Naive thymus-derived CD4-positive, alpha-beta T cell (primary cell): ENCODE data around the gene SIRT2. TPM values are rescaled to one million over a fixed set of nuclear protein-coding genes. Genes with fewer than 3 reads are reported as not detected.
A peak's percentile ranks its signal among the peaks of the same experiment; 100 is the strongest.
"Not testable (repeated sequence)": the region's sequence is repeated elsewhere in the genome, so short reads cannot be mapped to it uniquely, and the experiment has no call there.

ENCODE experiments used
- ATAC-seq: fragments of 150-1000 bp; cut with Tn5 transposase; 2 replicates; pipeline ENCODE4 v1.10.0; 2021; ENCODE audit warnings: mild to moderate bottlenecking, moderate library complexity
- CTCF ChIA-PET: fragments of 350-600 bp; sonication (Branson Sonifier 250); formaldehyde crosslinking; loops from one replicate; lab custom pipeline; 2021; ENCODE audit warnings: antibody characterized with exemption; lab: Charles Lee
- POLR2A ChIA-PET: fragments of 350-600 bp; sonication (Branson Sonifier 250); formaldehyde crosslinking; loops from one replicate; lab custom pipeline; 2021; ENCODE audit warnings: antibody characterized with exemption, inconsistent platforms; lab: Charles Lee
- DNase-seq, 9 donors: peaks; one replicate each; pipeline versions ENCODE4 v3.0.0 to v3.0.0-alpha.2; 2020 to 2022; ENCODE audit warnings: mixed read lengths in 1 of 9
- H3K27ac ChIP-seq: one replicate; pipeline ENCODE4 v1.7.0; 2013; ENCODE audit warnings: mild to moderate bottlenecking, low read depth, low read length, moderate library complexity
- H3K27me3 ChIP-seq, 2 donors: one replicate each; pipeline ENCODE4 v1.7.0; 2013; ENCODE audit warnings: low read length in 2 of 2, mild to moderate bottlenecking in 2 of 2, moderate library complexity in 2 of 2; ENCODE audit not compliant: control insufficient read depth in 2 of 2, insufficient read depth in 2 of 2
- H3K36me3 ChIP-seq, 3 experiments: 1 replicate in 2 of 3; 2 replicates in 1 of 3; pipeline ENCODE4 v1.7.0; 2013; ENCODE audit warnings: low read length in 3 of 3, mild to moderate bottlenecking in 3 of 3, moderate library complexity in 1 of 3; ENCODE audit not compliant: insufficient read depth in 3 of 3, control insufficient read depth in 2 of 3
- H3K4me1 ChIP-seq, 2 donors: one replicate each; pipeline ENCODE4 v1.7.0; 2013; ENCODE audit warnings: low read length in 2 of 2, mild to moderate bottlenecking in 2 of 2, moderate library complexity in 1 of 2; ENCODE audit not compliant: control insufficient read depth in 2 of 2, insufficient read depth in 2 of 2
- H3K4me3 ChIP-seq: 2 replicates; pipeline ENCODE4 v1.7.0; 2013; ENCODE audit warnings: mild to moderate bottlenecking, low read length
- H3K9me3 ChIP-seq, 3 experiments: 1 replicate in 2 of 3; 2 replicates in 1 of 3; pipeline ENCODE4 v1.7.0; 2013; ENCODE audit warnings: low read length in 3 of 3; ENCODE audit not compliant: control insufficient read depth in 2 of 3
- H3K27ac Mint-ChIP-seq, 9 donors: one replicate each; pipeline ENCODE4 v1.8.0; 2020 to 2022; ENCODE audit warnings: mixed read lengths in 9 of 9, mild to moderate bottlenecking in 8 of 9, moderate library complexity in 5 of 9, inconsistent platforms in 2 of 9
- H3K27me3 Mint-ChIP-seq, 5 donors: one replicate each; pipeline ENCODE4 v1.8.0; 2021 to 2022; ENCODE audit warnings: mixed read lengths in 5 of 5, mild to moderate bottlenecking in 1 of 5
- H3K36me3 Mint-ChIP-seq, 5 donors: one replicate each; pipeline ENCODE4 v1.8.0; 2020 to 2022; ENCODE audit warnings: mixed read lengths in 5 of 5, mild to moderate bottlenecking in 3 of 5, inconsistent platforms in 1 of 5
- H3K4me1 Mint-ChIP-seq, 7 donors: one replicate each; pipeline ENCODE4 v1.8.0; 2020 to 2022; ENCODE audit warnings: mixed read lengths in 7 of 7, mild to moderate bottlenecking in 3 of 7, inconsistent platforms in 1 of 7
- H3K4me3 Mint-ChIP-seq, 10 donors: one replicate each; pipeline ENCODE4 v1.8.0; 2020 to 2022; ENCODE audit warnings: mild to moderate bottlenecking in 10 of 10, mixed read lengths in 10 of 10, moderate library complexity in 6 of 10, inconsistent platforms in 2 of 10
- H3K9me3 Mint-ChIP-seq, 11 donors: one replicate each; pipeline ENCODE4 v1.8.0; 2020 to 2022; ENCODE audit warnings: mixed read lengths in 11 of 11, mild to moderate bottlenecking in 4 of 11, inconsistent platforms in 1 of 11, moderate library complexity in 1 of 11
- intact Hi-C, 2 donors: fragments of 100-400 bp; cut with micrococcal nuclease; formaldehyde crosslinking; loops; one replicate each; pipeline ENCODE4 v1.15.1; 2023
- polyA plus RNA-seq, 2 donors: library from polyadenylated mRNA; unstranded; fragments of 300-500 nt; fragmentation: Illumina TruSeq; gene quantifications; one replicate each; pipeline ENCODE4 v1.2.3, GENCODE V29; 2021
- total RNA-seq, 6 experiments: library from RNA in 5 of 6; stranded (reverse) in 5 of 6; gene quantifications; 1 replicate in 5 of 6; 2 replicates in 1 of 6; pipeline ENCODE4 v1.2.3 and lab custom pipeline; 2021 to 2026

The SIRT2 gene
- total and polyA plus RNA-seq, 7 experiments from 2014 or later: 30.7 to 78.5 (median 47.5) TPM

DNA sequence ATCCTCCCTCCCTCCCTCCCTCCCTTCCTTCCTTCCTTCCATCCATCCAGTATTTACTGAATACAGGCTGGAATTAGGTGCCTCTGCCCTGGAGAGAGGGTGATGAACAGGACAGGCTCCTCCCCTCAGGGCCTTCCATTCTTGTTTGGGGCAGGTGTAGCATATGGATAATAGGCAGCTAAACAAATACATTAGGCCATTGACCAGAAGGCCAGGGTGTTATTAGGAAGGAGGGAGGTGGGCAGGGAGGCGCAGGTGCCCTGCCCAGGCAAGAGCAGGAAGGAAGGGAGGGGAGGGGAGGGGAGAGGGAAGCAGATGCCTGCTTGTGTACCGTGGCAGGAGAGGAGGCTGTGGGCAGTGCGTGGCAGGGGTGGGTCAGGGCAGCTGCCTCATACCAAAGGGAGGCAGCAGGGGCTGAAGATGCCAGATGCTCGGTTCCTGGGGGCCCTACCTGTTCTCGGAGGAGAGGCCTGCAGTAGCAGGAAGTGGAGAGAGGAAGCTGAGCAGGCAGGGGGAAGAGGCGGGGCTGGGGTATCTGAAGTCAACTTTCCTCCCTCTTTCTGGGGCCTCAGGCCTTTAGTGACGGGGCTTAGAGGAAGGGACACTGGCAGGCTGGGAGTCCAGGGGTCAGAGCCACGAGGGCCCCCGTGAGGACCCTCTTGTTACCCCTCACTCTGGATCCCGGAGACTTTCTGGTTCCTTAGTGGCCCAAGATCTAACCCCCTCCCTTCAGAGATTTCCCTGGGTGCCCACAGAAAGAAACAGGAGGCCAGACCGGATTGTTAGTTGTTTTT is 21.4 kb downstream of the SIRT2 start, which contains the start of gene RINL:
TSS of gene RINL (minus strand) at position 495 of the 794 bp plus-strand sequence. CDS start 1,533 bp downstream, outside the sequence.
- ChIA-PET POLR2A (interaction anchor here (0.6 to 19.2 kb wide), 16 partner anchors 8 to 503 kb away, joined by 3 to 317 read pairs (median 6); partner anchors contain the start of genes ECH1, HNRNPL, MRPS12 and NFKBIB), CTCF (interaction anchor here (0.6 to 3.6 kb wide), 9 partner anchors 9 to 54 kb away, joined by 3 to 18 read pairs (median 3); no protein-coding TSS in a partner anchor)
- H3K4me1 Mint-ChIP-seq: peaks cover 15 to 47% (median 30%) of the 10 kb centered on the region in 7 donors
- Histone ChIP-seq H3K4me3 (peak within 1 kb of the TSS; percentile 60), H3K9me3 (no peaks in the 10 kb centered on the region), H3K27ac (peak within 1 kb of the TSS; percentile 93), H3K4me1 (peaks cover 22 to 30% of the 10 kb centered on the region in 2 donors), H3K27me3 (no peaks in the 10 kb centered on the region), H3K36me3 (peaks cover 0 to 9% (median 0%) of the 10 kb centered on the region in 3 experiments)
- peaks cover 3 to 18% (median 4%) of the 10 kb centered on the region in 5 donors for H3K36me3 Mint-ChIP-seq
- DNase-seq: peak; percentile 41 to 78 (median 74)
- H3K9me3 Mint-ChIP-seq: peaks cover 0 to 2% (median 0%) of the 10 kb centered on the region in 11 donors
- intact Hi-C loops: loop anchor here (1.0 to 2.0 kb wide), 5 partner anchors 8 to 53 kb away; partner anchors contain the start of genes NFKBIB (in 2 of the 2), SIRT2 (in 2 of the 2), ECH1 (in 1 of the 2) and MRPS12 (in 1 of the 2)
- ATAC-seq: peak; percentile 94
- H3K27me3 Mint-ChIP-seq: no peaks in the 10 kb centered on the region
- H3K4me3 Mint-ChIP-seq: peak within 1 kb of the TSS; percentile 58 to 98 (median 88)
- peak within 1 kb of the TSS; percentile 95 to 99 (median 97) for H3K27ac Mint-ChIP-seq

- peaks cover 0 to 22% (median 0%) of the 10 kb centered on the region in 3 experiments for H3K36me3 ChIP-seq
- no peaks in the 10 kb centered on the region for H3K27me3 ChIP-seq
- H3K4me3 ChIP-seq: no peak overlapping the region
- Mint-ChIP-seq H3K27me3 (no peaks in the 10 kb centered on the region), H3K4me3 (peak overlapping the region in 4 of 10 donors; percentile 12 to 54 (median 20)), H3K36me3 (peaks cover 4 to 21% (median 6%) of the 10 kb centered on the region in 5 donors), H3K4me1 (peaks cover 16 to 54% (median 39%) of the 10 kb centered on the region in 7 donors), H3K9me3 (no peaks in the 10 kb centered on the region), H3K27ac (peak overlapping the region in 8 of 9 donors; percentile 27 to 97 (median 66))
- ChIA-PET POLR2A (interaction anchor here (0.7 to 19.2 kb wide), 4 partner anchors 12 to 106 kb away, joined by 4 to 317 read pairs (median 6); partner anchors contain the start of gene HNRNPL), CTCF (interaction anchor here (0.8 to 1.5 kb wide), 2 partner anchors 13 to 38 kb away, joined by 4 to 5 read pairs; no protein-coding TSS in a partner anchor)
- H3K4me1 ChIP-seq: peaks cover 22 to 25% of the 10 kb centered on the region in 2 donors
- DNase-seq: no peak
- peak overlapping the region; percentile 22 for H3K27ac ChIP-seq
- no peaks in the 10 kb centered on the region for H3K9me3 ChIP-seq
- intact Hi-C loops: no loop called here
- no peak for ATAC-seq
Measured at GRCh38 chr19:38875656-38876395, 23.6 kb downstream of the SIRT2 start.

- CTCF ChIA-PET, H3K27me3 ChIP-seq, H3K4me3 Mint-ChIP-seq, H3K9me3 ChIP-seq, H3K4me3 ChIP-seq, ATAC-seq, DNase-seq, H3K9me3 Mint-ChIP-seq, H3K27ac ChIP-seq, H3K27me3 Mint-ChIP-seq: not testable (repeated sequence)
- H3K4me1 ChIP-seq: peaks cover 22 to 24% of the 10 kb centered on the region in 2 donors
- Mint-ChIP-seq H3K4me1 (peaks cover 20 to 60% (median 47%) of the 10 kb centered on the region in 7 donors), H3K36me3 (peaks cover 4 to 28% (median 6%) of the 10 kb centered on the region in 5 donors), H3K27ac (peak overlapping the region in 6 of 9 donors; percentile 0 to 79 (median 19))
- H3K36me3 ChIP-seq: peaks cover 0 to 23% (median 0%) of the 10 kb centered on the region in 3 experiments
- intact Hi-C loops: loop anchor here in 1 of 2 donors (5.0 kb wide), 1 partner anchor 141 kb away; no protein-coding TSS in a partner anchor
- POLR2A ChIA-PET: interaction anchor here (19.2 kb wide), 1 partner anchor 24 kb away, joined by 317 read pairs; the partner anchor contains the start of gene HNRNPL
Measured at GRCh38 chr19:38873400-38873799, 26.0 kb downstream of the SIRT2 start.

GRCh38 chr19:38870612-38871011 is 28.8 kb downstream of the SIRT2 start:
- Mint-ChIP-seq H3K4me1 (peaks cover 20 to 58% (median 36%) of the 10 kb centered on the region in 7 donors), H3K4me3 (peak overlapping the region; percentile 71 to 94 (median 90)), H3K27me3 (no peaks in the 10 kb centered on the region), H3K36me3 (peaks cover 4 to 27% (median 6%) of the 10 kb centered on the region in 5 donors), H3K27ac (peak overlapping the region; percentile 73 to 93 (median 85)), H3K9me3 (no peaks in the 10 kb centered on the region)
- Histone ChIP-seq H3K4me1 (peaks cover 20 to 25% of the 10 kb centered on the region in 2 donors), H3K36me3 (peaks cover 0 to 14% (median 0%) of the 10 kb centered on the region in 3 experiments), H3K4me3 (peak overlapping the region; percentile 85), H3K27ac (peak overlapping the region; percentile 77), H3K9me3 (no peaks in the 10 kb centered on the region), H3K27me3 (no peaks in the 10 kb centered on the region)
- ATAC-seq (no peak), DNase-seq (no peak)
- intact Hi-C loops: loop anchor here (1.0 to 5.0 kb wide), 6 partner anchors 8 to 467 kb away; partner anchors contain the start of genes RINL (in 2 of the 2), FAM98C (in 1 of the 2), NFKBIB (in 1 of the 2) and SIRT2 (in 1 of the 2)
- ChIA-PET POLR2A (interaction anchor here (0.6 to 19.2 kb wide), 9 partner anchors 8 to 720 kb away, joined by 3 to 317 read pairs (median 4); partner anchors contain the start of genes ECH1, HNRNPL, MRPS12 and PSMD8), CTCF (interaction anchor here (2.1 to 3.2 kb wide), 3 partner anchors 17 to 59 kb away, joined by 6 to 20 read pairs (median 7); no protein-coding TSS in a partner anchor)

DNA sequence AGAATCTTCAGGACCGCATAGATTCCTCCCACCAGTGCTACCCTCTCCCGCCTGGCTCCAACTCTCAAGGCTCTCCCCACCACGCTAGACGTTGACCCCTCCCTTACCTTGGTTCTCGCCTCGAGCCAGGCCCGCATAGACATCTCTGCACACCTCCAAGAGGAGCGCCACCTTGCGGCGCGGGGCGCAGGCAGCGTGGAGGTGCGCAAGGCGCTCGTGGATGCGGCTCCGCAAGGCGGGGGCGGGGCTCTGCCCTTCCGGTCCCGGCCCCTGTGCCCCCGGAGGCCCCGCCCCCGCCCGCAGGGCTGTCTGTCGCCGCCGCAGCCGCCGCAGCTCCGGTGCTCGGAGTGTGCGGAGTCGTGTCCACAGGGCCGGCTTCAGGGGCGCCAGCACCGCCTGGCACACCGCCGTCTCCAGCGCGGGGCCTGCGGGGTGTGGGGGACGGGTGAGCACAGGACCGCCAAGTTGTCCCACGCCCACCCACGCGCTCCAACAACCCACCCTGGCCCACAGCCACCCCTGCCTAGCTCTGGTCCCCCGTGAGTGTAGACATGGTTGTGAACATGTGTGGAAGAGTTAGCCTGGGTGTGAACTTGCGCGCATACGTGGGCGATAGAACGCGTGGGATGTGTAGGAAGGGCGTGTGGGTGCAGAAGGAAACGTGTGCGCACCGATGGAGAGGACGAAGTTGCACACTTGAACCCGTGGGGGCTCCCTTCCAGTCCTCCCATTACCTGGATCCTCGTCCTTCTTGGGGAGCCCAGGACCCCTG is 29.4 kb downstream of the SIRT2 start:
- ChIA-PET POLR2A (interaction anchor here (0.6 to 19.2 kb wide), 14 partner anchors 8 to 719 kb away, joined by 3 to 317 read pairs (median 4); partner anchors contain the start of genes ECH1, FAM98C, HNRNPL and MRPS12), CTCF (interaction anchor here (0.5 to 3.2 kb wide), 11 partner anchors 8 to 472 kb away, joined by 3 to 20 read pairs (median 5); partner anchors contain the start of genes MRPS12, RINL and SARS2)
- peaks cover 4 to 30% (median 6%) of the 10 kb centered on the region in 5 donors for H3K36me3 Mint-ChIP-seq
- H3K27ac ChIP-seq: peak overlapping the region; percentile 77
- no peaks in the 10 kb centered on the region for H3K27me3 Mint-ChIP-seq
- peak; percentile 90 to 96 (median 94) for DNase-seq
- peaks cover 26 to 31% of the 10 kb centered on the region in 2 donors for H3K4me1 ChIP-seq
- peak; percentile 98 for ATAC-seq
- H3K4me3 ChIP-seq: peak overlapping the region; percentile 85
- H3K9me3 ChIP-seq: no peaks in the 10 kb centered on the region
- H3K36me3 ChIP-seq: peaks cover 0 to 14% (median 0%) of the 10 kb centered on the region in 3 experiments
- H3K4me3 Mint-ChIP-seq: peak overlapping the region; percentile 84 to 94 (median 91)
- H3K9me3 Mint-ChIP-seq: peaks cover 0 to 2% (median 0%) of the 10 kb centered on the region in 11 donors
- intact Hi-C loops: loop anchor here (1.0 to 5.0 kb wide), 13 partner anchors 8 to 467 kb away; partner anchors contain the start of genes ECH1 (in 2 of the 2), RINL (in 2 of the 2), FAM98C (in 1 of the 2) and NFKBIB (in 1 of the 2)
- peak overlapping the region; percentile 73 to 97 (median 88) for H3K27ac Mint-ChIP-seq
- peaks cover 26 to 63% (median 41%) of the 10 kb centered on the region in 7 donors for H3K4me1 Mint-ChIP-seq
- no peaks in the 10 kb centered on the region for H3K27me3 ChIP-seq
